ENCODE results near the gene CAMKMT. TPM values are rescaled to one million over a fixed set of nuclear protein-coding genes. Genes with fewer than 3 reads are reported as not detected.

The CAMKMT gene
- total RNA-seq, 2 donors from 2014 or later, result 3.6 to 4.6 TPM

DNA sequence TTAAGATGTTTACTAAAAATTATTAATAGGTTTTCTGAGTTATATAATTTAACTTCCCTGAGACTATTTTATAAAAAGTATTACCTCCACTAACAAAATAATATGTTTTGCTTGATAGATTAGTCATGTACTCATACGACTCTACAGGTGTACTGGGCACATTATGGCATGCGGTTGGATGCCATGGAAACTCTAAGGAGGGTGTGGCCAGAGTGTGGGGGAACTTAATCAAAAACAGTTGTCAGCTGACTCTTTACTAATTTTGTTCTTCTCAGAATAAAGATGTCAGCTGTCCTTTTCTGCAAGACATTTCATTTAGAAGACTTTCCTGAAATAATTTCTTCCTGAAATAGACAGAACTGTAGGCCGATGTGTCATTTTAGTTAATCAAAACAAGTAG, 351.4 kb downstream of the CAMKMT start:
- H3K4me1 ChIP-seq, result no peaks in the 10 kb centered on the region
- no peaks in the 10 kb centered on the region for H3K27me3 ChIP-seq
- DNase-seq (ENCODE audit: low spot score), result no peak
- no peak overlapping the region for H3K27ac ChIP-seq
- H3K36me3 ChIP-seq, result no peaks in the 10 kb centered on the region
- no peak for TF ChIP-seq CTCF (IDR thresholded peaks at IDR 0.05)
- no peak overlapping the region for H3K4me3 ChIP-seq
- no peaks in the 10 kb centered on the region for H3K9me3 ChIP-seq

GRCh38 chr2:44715671-44716081, 353.9 kb downstream of the CAMKMT start:
- Histone ChIP-seq H3K4me1 (no peaks in the 10 kb centered on the region), H3K36me3 (no peaks in the 10 kb centered on the region), H3K9me3 (no peaks in the 10 kb centered on the region), H3K4me3 (no peak overlapping the region), H3K27me3 (no peaks in the 10 kb centered on the region), H3K27ac (no peak overlapping the region)
- DNase-seq (ENCODE audit: low spot score), result no peak
- TF ChIP-seq CTCF (IDR thresholded peaks at IDR 0.05), result peak; percentile 15 to 53

- DNase-seq (ENCODE audit: low spot score), result no peak
- no peaks in the 10 kb centered on the region for H3K4me1 ChIP-seq
- H3K36me3 ChIP-seq, result no peaks in the 10 kb centered on the region
- H3K27ac ChIP-seq, result no peak overlapping the region
- H3K9me3 ChIP-seq, result no peaks in the 10 kb centered on the region
- no peaks in the 10 kb centered on the region for H3K27me3 ChIP-seq
- no peak overlapping the region for H3K4me3 ChIP-seq
- no peak for TF ChIP-seq CTCF (IDR thresholded peaks at IDR 0.05)
Observed at GRCh38 chr2:44716131-44716530, 354.4 kb downstream of the CAMKMT start.

- TF ChIP-seq CTCF (IDR thresholded peaks at IDR 0.05), result no peak
- no peaks in the 10 kb centered on the region for H3K27me3 ChIP-seq
- no peak for DNase-seq (ENCODE audit: low spot score)
- H3K9me3 ChIP-seq, result no peaks in the 10 kb centered on the region
- no peak overlapping the region for H3K4me3 ChIP-seq
- no peak overlapping the region for H3K27ac ChIP-seq
- H3K36me3 ChIP-seq, result no peaks in the 10 kb centered on the region
- H3K4me1 ChIP-seq, result no peaks in the 10 kb centered on the region
Observed at GRCh38 chr2:44718431-44718830, 356.7 kb downstream of the CAMKMT start.

DNA sequence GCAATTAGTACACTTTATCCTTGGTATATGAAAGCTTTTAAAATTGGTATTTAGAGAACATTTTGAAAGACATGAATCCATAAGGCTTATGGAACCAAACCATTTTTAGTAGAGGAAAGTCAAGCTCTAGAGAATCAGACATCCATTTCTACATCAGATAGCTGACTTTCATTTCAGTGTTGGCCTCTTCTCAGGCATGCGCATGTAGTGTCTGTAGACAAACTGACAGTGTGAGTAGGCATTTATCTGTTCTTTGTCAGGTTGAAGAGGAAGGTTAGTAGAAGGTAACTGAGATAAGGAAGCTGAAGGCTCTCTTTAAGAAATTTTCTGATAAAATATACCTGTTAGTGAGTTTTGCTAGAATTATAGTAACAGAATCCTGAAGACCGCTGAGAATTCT, 357.8 kb downstream of the CAMKMT start:
- Histone ChIP-seq H3K27me3 (no peaks in the 10 kb centered on the region), H3K4me1 (no peaks in the 10 kb centered on the region), H3K36me3 (no peaks in the 10 kb centered on the region), H3K27ac (no peak overlapping the region), H3K4me3 (no peak overlapping the region), H3K9me3 (no peaks in the 10 kb centered on the region)
- no peak for TF ChIP-seq CTCF (IDR thresholded peaks at IDR 0.05)
- DNase-seq (ENCODE audit: low spot score), result no peak

- H3K27ac ChIP-seq, result no peak overlapping the region
- H3K36me3 ChIP-seq, result no peaks in the 10 kb centered on the region
- H3K9me3 ChIP-seq, result no peaks in the 10 kb centered on the region
- H3K4me3 ChIP-seq, result no peak overlapping the region
- no peaks in the 10 kb centered on the region for H3K4me1 ChIP-seq
- no peak for DNase-seq (ENCODE audit: low spot score)
- no peaks in the 10 kb centered on the region for H3K27me3 ChIP-seq
- no peak for TF ChIP-seq CTCF (IDR thresholded peaks at IDR 0.05)
Observed at GRCh38 chr2:44722026-44722625, 360.4 kb downstream of the CAMKMT start.

All from right atrium auricular region (tissue), 2 donors.